ENCODE measurements around the gene PLSCR1. TPM values are rescaled to one million over a fixed set of nuclear protein-coding genes. Genes with fewer than 3 reads are reported as not detected.
"Not testable (repeated sequence)": the region's sequence is repeated elsewhere in the genome, so short reads cannot be mapped to it uniquely, and the experiment has no call there.

PLSCR1 gene
- total and polyA plus RNA-seq, 7 experiments from 2014 or later = 14.6 to 174 (median 17.7) TPM

DNA sequence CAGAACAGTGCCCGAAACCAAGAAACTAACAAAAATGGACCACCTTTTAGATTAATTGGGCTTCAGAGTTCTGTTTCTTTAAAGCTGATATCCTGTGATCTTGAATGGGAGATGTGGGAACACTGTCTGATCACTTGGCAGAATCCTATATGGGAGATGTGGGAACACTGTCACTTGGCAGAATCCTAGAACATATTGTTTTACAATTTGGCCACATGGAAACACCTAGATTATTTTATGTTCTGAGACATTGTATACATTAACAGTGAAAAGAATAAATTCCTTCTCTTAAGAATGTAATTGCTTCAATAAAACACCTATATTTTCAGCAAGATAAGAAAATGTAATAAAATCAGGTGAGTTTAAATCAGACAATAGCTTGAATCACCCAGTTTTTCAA is 44.7 kb downstream of the PLSCR1 start:
- DNase-seq (no peak), ATAC-seq (no peak)
- H3K27ac ChIP-seq (ENCODE audit: low read depth, low read length) = no peak overlapping the region
- intact Hi-C loops (cut with micrococcal nuclease) = loop anchor here (2.0 to 5.0 kb wide), 2 partner anchors 41 to 43 kb away; partner anchors contain the start of gene PLSCR1 (in 1 of the 2)
- no peaks in the 10 kb centered on the region for H3K27me3 ChIP-seq (ENCODE audit: control insufficient read depth in 2 of 2, insufficient read depth in 2 of 2, low read length in 2 of 2)
- no peaks in the 10 kb centered on the region for H3K4me1 ChIP-seq (ENCODE audit: control insufficient read depth in 2 of 2, insufficient read depth in 2 of 2, low read length in 2 of 2)
- H3K9me3 ChIP-seq (ENCODE audit: control insufficient read depth in 2 of 3, low read length in 3 of 3) = no peaks in the 10 kb centered on the region
- H3K4me3 ChIP-seq (ENCODE audit: low read length) = no peak overlapping the region
- ChIA-PET POLR2A (interaction anchor here (0.7 kb wide), 2 partner anchors 20 to 37 kb away, joined by 3 read pairs; no protein-coding TSS in a partner anchor), CTCF (no interaction called here)
- peaks cover 0 to 32% (median 18%) of the 10 kb centered on the region in 7 donors for H3K4me1 Mint-ChIP-seq
- H3K27me3 Mint-ChIP-seq = no peaks in the 10 kb centered on the region
- H3K4me3 Mint-ChIP-seq = no peak overlapping the region
- peaks cover 0 to 36% (median 0%) of the 10 kb centered on the region in 5 donors for H3K36me3 Mint-ChIP-seq
- H3K27ac Mint-ChIP-seq = no peak overlapping the region
- no peaks in the 10 kb centered on the region for H3K36me3 ChIP-seq (ENCODE audit: control insufficient read depth in 2 of 3, insufficient read depth in 3 of 3, low read length in 3 of 3)
- peaks cover 0 to 10% (median 3%) of the 10 kb centered on the region in 11 donors for H3K9me3 Mint-ChIP-seq

DNA sequence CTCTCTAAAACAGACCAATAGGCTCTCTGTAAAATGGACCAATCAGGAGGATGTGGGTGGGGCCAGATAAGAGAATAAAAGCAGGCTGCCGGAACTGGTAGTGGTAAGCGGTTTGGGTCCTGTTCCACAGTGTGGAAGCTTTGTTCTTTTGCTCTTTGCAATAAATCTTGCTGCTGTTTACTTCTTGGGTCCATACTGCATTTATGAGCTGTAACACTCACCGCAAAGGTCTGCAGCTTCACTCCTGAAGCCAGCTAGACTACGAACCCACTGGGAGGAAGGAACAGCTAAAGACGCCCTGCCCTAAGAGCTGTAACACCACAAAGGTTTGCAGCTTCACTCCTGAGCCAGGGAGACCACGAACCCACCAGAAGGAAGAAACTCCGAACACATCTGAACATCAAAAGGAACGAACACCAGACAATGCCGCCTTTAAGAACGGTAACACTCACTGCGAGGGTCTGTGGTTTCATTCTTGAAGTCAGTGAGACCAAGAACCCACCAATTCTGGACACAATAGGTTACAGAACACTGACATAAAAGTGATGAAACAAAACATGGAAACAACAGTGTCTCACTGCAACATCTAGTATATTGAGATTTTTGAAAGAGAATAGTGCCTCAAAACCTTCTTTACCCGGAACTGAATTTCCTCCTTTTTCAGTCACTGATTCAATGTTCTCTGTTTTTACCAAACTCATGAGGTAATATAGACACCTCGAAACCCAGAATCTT is 46.2 kb downstream of the PLSCR1 start:
- no peaks in the 10 kb centered on the region for H3K9me3 ChIP-seq (ENCODE audit: control insufficient read depth in 2 of 3, low read length in 3 of 3)
- H3K27me3 Mint-ChIP-seq = peaks cover 0 to 5% (median under 1%) of the 10 kb centered on the region in 5 donors
- ATAC-seq (peak; percentile 67), DNase-seq (peak in 7 of 9 donors; percentile 48 to 74 (median 60))
- POLR2A ChIA-PET = interaction anchor here (0.8 kb wide), 1 partner anchor 29 kb away, joined by 5 read pairs; the partner anchor contains the start of gene PLSCR2
- H3K9me3 Mint-ChIP-seq = peaks cover 0 to 10% (median 4%) of the 10 kb centered on the region in 11 donors
- intact Hi-C loops (cut with micrococcal nuclease) = loop anchor here (1.0 to 5.0 kb wide), 3 partner anchors 29 to 44 kb away; partner anchors contain the start of genes PLSCR2 (in 2 of the 2) and PLSCR1 (in 1 of the 2)
- peak overlapping the region; percentile 43 for H3K4me3 ChIP-seq (ENCODE audit: low read length)
- H3K27ac Mint-ChIP-seq = peak overlapping the region; percentile 79 to 95 (median 82)
- H3K27ac ChIP-seq (ENCODE audit: low read depth, low read length) = peak overlapping the region; percentile 39
- peak overlapping the region; percentile 77 to 95 (median 85) for H3K4me3 Mint-ChIP-seq
- H3K36me3 ChIP-seq (ENCODE audit: control insufficient read depth in 2 of 3, insufficient read depth in 3 of 3, low read length in 3 of 3) = no peaks in the 10 kb centered on the region
- no peaks in the 10 kb centered on the region for H3K4me1 ChIP-seq (ENCODE audit: control insufficient read depth in 2 of 2, insufficient read depth in 2 of 2, low read length in 2 of 2)
- H3K27me3 ChIP-seq (ENCODE audit: control insufficient read depth in 2 of 2, insufficient read depth in 2 of 2, low read length in 2 of 2) = no peaks in the 10 kb centered on the region
- H3K36me3 Mint-ChIP-seq = peaks cover 0 to 26% (median 0%) of the 10 kb centered on the region in 5 donors
- CTCF ChIA-PET = no interaction called here
- H3K4me1 Mint-ChIP-seq = peaks cover 0 to 22% (median 18%) of the 10 kb centered on the region in 7 donors

DNA sequence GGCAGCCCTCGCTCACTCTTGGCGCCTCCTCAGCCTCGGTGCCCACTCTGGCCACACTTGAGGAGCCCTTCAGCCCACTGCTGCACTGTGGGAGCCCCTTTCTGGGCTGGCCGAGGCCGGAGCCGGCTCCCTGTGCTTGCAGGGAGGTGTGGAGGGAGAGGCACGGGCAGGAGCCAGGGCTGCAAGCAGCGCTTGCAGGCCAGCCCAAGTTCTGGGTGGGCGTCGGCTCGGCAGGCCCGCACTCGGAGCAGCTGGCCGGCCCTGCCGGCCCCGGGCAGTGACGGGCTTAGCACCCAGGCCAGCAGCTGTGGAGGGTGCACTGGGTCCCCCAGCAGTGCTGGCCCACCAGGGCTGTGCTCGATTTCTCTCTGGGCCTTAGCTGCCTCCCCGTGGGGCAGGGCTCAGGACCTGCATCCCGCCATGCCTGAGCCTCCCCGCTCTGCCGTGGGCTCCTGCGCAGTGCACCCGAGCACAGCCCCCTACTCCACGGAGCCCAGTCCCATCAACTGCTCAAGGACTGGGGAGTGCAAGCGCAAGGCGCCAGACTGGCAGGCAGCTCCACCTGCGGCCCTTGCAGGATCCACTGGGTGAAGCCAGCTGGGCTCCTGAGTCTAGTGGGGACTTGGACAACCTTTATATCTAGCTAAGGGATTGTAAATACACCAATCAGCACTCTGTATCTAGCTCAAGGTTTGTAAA is 47.1 kb downstream of the PLSCR1 start:
- Mint-ChIP-seq H3K4me3 (peak overlapping the region in 6 of 10 donors; percentile 77 to 95 (median 83)), H3K36me3 (peaks cover 0 to 18% (median 3%) of the 10 kb centered on the region in 5 donors), H3K27me3 (peaks cover 2 to 12% (median 8%) of the 10 kb centered on the region in 5 donors), H3K4me1 (peaks cover 0 to 21% (median 18%) of the 10 kb centered on the region in 7 donors), H3K27ac (peak overlapping the region in 5 of 9 donors; percentile 79 to 95 (median 86)), H3K9me3 (peaks cover 0 to 15% (median 7%) of the 10 kb centered on the region in 11 donors)
- POLR2A ChIA-PET = interaction anchor here (0.8 kb wide), 1 partner anchor 28 kb away, joined by 5 read pairs; the partner anchor contains the start of gene PLSCR2
- H3K4me1 ChIP-seq (ENCODE audit: control insufficient read depth in 2 of 2, insufficient read depth in 2 of 2, low read length in 2 of 2); H3K27me3 ChIP-seq (ENCODE audit: control insufficient read depth in 2 of 2, insufficient read depth in 2 of 2, low read length in 2 of 2); H3K9me3 ChIP-seq (ENCODE audit: control insufficient read depth in 2 of 3, low read length in 3 of 3); CTCF ChIA-PET; H3K36me3 ChIP-seq (ENCODE audit: control insufficient read depth in 2 of 3, insufficient read depth in 3 of 3, low read length in 3 of 3); H3K4me3 ChIP-seq (ENCODE audit: low read length); H3K27ac ChIP-seq (ENCODE audit: low read depth, low read length); ATAC-seq: not testable (repeated sequence)
- intact Hi-C loops (cut with micrococcal nuclease) = loop anchor here in 1 of 2 donors (5.0 kb wide), 1 partner anchor 45 kb away; the partner anchor contains the start of gene PLSCR1
- DNase-seq = peak in 1 of 9 donors; percentile 2

DNA sequence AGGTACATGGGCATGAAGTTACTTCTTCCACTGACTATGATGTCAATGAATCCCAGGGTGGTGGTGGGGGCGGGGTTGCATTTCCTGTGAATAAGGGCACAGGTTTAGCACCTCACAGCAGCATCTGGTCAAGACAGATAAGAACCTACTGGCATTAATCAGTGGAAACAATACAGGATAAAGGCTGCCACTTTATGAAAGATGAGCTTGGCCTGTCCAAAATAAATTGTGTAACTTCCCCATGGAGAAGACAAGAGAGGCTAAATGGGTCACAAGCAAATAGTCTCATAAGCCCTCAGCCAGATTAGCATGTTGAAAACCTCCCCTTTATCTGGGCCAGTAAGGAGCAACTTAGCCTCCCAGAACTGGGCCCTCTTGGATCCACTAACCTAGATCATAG is 47.7 kb downstream of the PLSCR1 start:
- H3K36me3 Mint-ChIP-seq = peaks cover 0 to 18% (median 4%) of the 10 kb centered on the region in 5 donors
- POLR2A ChIA-PET = no interaction called here
- CTCF ChIA-PET = no interaction called here
- Histone ChIP-seq H3K27ac (ENCODE audit: low read depth, low read length) (no peak overlapping the region), H3K4me1 (ENCODE audit: control insufficient read depth in 2 of 2, insufficient read depth in 2 of 2, low read length in 2 of 2) (no peaks in the 10 kb centered on the region), H3K27me3 (ENCODE audit: control insufficient read depth in 2 of 2, insufficient read depth in 2 of 2, low read length in 2 of 2) (no peaks in the 10 kb centered on the region), H3K9me3 (ENCODE audit: control insufficient read depth in 2 of 3, low read length in 3 of 3) (no peaks in the 10 kb centered on the region), H3K4me3 (ENCODE audit: low read length) (no peak overlapping the region), H3K36me3 (ENCODE audit: control insufficient read depth in 2 of 3, insufficient read depth in 3 of 3, low read length in 3 of 3) (no peaks in the 10 kb centered on the region)
- ATAC-seq (no peak), DNase-seq (no peak)
- peaks cover 0 to 21% (median 18%) of the 10 kb centered on the region in 7 donors for H3K4me1 Mint-ChIP-seq
- H3K27ac Mint-ChIP-seq = no peak overlapping the region
- H3K4me3 Mint-ChIP-seq = no peak overlapping the region
- peaks cover 5 to 18% (median 9%) of the 10 kb centered on the region in 5 donors for H3K27me3 Mint-ChIP-seq
- peaks cover 0 to 20% (median 9%) of the 10 kb centered on the region in 11 donors for H3K9me3 Mint-ChIP-seq
- intact Hi-C loops (cut with micrococcal nuclease) = loop anchor here in 1 of 2 donors (5.0 kb wide), 1 partner anchor 46 kb away; the partner anchor contains the start of gene PLSCR1

DNA sequence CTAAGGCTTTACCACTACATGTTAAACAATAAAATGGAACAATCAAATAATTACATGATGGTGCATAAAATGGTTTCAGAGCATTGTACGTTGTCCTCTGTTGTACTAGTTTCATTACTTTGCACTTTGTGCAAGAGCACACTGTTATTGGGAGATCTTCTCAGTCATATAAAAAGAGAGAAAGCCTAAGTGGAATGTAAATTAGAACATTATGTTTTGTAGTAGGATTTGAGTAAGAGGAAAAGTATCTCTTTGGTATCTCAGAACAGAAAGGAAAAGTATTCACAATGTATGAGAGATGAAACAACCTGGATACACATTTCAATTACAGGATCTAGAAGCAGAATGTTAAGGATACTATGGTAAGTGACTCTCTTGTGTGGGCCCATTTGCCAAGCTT is 48.2 kb downstream of the PLSCR1 start:
- H3K4me1 ChIP-seq (ENCODE audit: control insufficient read depth in 2 of 2, insufficient read depth in 2 of 2, low read length in 2 of 2) = no peaks in the 10 kb centered on the region
- intact Hi-C loops (cut with micrococcal nuclease) = loop anchor here in 1 of 2 donors (5.0 kb wide), 1 partner anchor 46 kb away; the partner anchor contains the start of gene PLSCR1
- H3K36me3 ChIP-seq (ENCODE audit: control insufficient read depth in 2 of 3, insufficient read depth in 3 of 3, low read length in 3 of 3) = no peaks in the 10 kb centered on the region
- H3K27me3 Mint-ChIP-seq = peaks cover 5 to 22% (median 9%) of the 10 kb centered on the region in 5 donors
- POLR2A ChIA-PET = no interaction called here
- no peak for ATAC-seq
- no peak overlapping the region for H3K27ac Mint-ChIP-seq
- H3K9me3 Mint-ChIP-seq = peaks cover 0 to 24% (median 9%) of the 10 kb centered on the region in 11 donors
- no peak for DNase-seq
- H3K4me3 ChIP-seq (ENCODE audit: low read length) = no peak overlapping the region
- H3K27ac ChIP-seq (ENCODE audit: low read depth, low read length) = no peak overlapping the region
- H3K4me1 Mint-ChIP-seq = peaks cover 0 to 21% (median 18%) of the 10 kb centered on the region in 7 donors
- H3K27me3 ChIP-seq (ENCODE audit: control insufficient read depth in 2 of 2, insufficient read depth in 2 of 2, low read length in 2 of 2) = no peaks in the 10 kb centered on the region
- H3K4me3 Mint-ChIP-seq = no peak overlapping the region
- peaks cover 0 to 18% (median 4%) of the 10 kb centered on the region in 5 donors for H3K36me3 Mint-ChIP-seq
- CTCF ChIA-PET = no interaction called here
- H3K9me3 ChIP-seq (ENCODE audit: control insufficient read depth in 2 of 3, low read length in 3 of 3) = no peaks in the 10 kb centered on the region

DNA sequence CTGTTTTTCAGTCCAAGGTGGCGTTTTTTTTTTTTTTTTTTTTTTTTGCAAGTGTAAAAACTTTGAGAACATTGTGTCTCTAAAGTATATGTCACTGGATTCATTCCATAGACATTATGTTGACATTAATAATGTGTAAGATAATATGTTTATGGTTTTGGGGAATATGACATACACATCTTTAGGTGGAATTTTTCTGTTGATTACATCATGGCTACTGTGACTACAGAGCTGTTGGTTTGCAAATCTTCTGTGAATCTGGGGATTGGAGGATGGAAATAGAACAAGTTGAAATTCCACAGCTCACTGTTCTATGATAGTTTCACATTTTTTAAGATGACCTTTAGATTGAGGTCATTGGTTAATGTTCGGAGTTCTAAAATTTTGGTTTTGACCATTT is 50.6 kb downstream of the PLSCR1 start:
- DNase-seq = no peak
- Histone ChIP-seq H3K36me3 (ENCODE audit: control insufficient read depth in 2 of 3, insufficient read depth in 3 of 3, low read length in 3 of 3) (no peaks in the 10 kb centered on the region), H3K9me3 (ENCODE audit: control insufficient read depth in 2 of 3, low read length in 3 of 3) (no peaks in the 10 kb centered on the region), H3K27me3 (ENCODE audit: control insufficient read depth in 2 of 2, insufficient read depth in 2 of 2, low read length in 2 of 2) (no peaks in the 10 kb centered on the region), H3K27ac (ENCODE audit: low read depth, low read length) (no peak overlapping the region), H3K4me1 (ENCODE audit: control insufficient read depth in 2 of 2, insufficient read depth in 2 of 2, low read length in 2 of 2) (no peaks in the 10 kb centered on the region), H3K4me3 (ENCODE audit: low read length) (no peak overlapping the region)
- Mint-ChIP-seq H3K27ac (no peak overlapping the region), H3K27me3 (peaks cover 5 to 28% (median 11%) of the 10 kb centered on the region in 5 donors), H3K4me3 (no peak overlapping the region), H3K4me1 (peaks cover 0 to 20% (median 16%) of the 10 kb centered on the region in 7 donors), H3K9me3 (peaks cover 2 to 32% (median 16%) of the 10 kb centered on the region in 11 donors), H3K36me3 (peaks cover 0 to 19% (median 4%) of the 10 kb centered on the region in 5 donors)
- POLR2A ChIA-PET = no interaction called here
- CTCF ChIA-PET = interaction anchor here (0.7 kb wide), 1 partner anchor 1064 kb away, joined by 5 read pairs; no protein-coding TSS in a partner anchor
- intact Hi-C loops (cut with micrococcal nuclease) = no loop called here
- no peak for ATAC-seq

Data from naive thymus-derived CD4-positive, alpha-beta T cell (primary cell).